ENCODE data around the gene TOR2A. TPM values are rescaled to one million over a fixed set of nuclear protein-coding genes. Genes with fewer than 3 reads are reported as not detected.

TOR2A gene
- total and polyA plus RNA-seq, 9 donors: 2.8 to 12.6 (median 9.9) TPM

DNA sequence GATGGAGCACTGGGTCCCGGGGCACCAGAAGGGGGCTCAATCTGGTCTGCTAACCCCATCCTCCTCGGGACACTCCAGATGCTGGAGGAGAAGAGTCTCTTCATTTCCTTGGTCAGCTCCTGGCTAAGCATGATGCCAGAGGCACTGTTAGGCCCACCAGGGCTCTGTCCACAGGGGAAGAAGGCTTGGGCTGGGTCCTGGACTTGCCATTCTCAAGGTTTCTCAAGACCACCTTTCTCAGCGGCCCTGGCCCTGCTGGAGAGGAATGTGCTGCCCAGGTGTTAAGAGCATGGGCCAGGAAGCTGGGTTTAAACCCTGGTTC lies 35.5 kb upstream of the TOR2A start:
- Histone ChIP-seq H3K4me3 (peak overlapping the region; percentile 50), H3K27ac (no peak overlapping the region), H3K4me1 (ENCODE audit: insufficient read depth) (peaks cover 7% of the 10 kb centered on the region), H3K27me3 (no peaks in the 10 kb centered on the region), H3K9me3 (no peaks in the 10 kb centered on the region), H3K36me3 (no peaks in the 10 kb centered on the region)
- WGBS, 3 donors: 47 to 62% (median 50%) methylated on average over 3 of the region's 3 CpGs
- TF ChIP-seq EP300 (IDR thresholded peaks at IDR 0.05): no peak
- no peak for TF ChIP-seq POLR2A (IDR thresholded peaks at IDR 0.05)
- TF ChIP-seq, protein P1, sequence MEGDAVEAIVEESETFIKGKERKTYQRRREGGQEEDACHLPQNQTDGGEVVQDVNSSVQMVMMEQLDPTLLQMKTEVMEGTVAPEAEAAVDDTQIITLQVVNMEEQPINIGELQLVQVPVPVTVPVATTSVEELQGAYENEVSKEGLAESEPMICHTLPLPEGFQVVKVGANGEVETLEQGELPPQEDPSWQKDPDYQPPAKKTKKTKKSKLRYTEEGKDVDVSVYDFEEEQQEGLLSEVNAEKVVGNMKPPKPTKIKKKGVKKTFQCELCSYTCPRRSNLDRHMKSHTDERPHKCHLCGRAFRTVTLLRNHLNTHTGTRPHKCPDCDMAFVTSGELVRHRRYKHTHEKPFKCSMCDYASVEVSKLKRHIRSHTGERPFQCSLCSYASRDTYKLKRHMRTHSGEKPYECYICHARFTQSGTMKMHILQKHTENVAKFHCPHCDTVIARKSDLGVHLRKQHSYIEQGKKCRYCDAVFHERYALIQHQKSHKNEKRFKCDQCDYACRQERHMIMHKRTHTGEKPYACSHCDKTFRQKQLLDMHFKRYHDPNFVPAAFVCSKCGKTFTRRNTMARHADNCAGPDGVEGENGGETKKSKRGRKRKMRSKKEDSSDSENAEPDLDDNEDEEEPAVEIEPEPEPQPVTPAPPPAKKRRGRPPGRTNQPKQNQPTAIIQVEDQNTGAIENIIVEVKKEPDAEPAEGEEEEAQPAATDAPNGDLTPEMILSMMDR (IDR thresholded peaks at IDR 0.05): no peak
- peak in 1 of 5 donors; percentile 42 for DNase-seq
- intact Hi-C loops (cut with DNase I): no loop called here

DNA sequence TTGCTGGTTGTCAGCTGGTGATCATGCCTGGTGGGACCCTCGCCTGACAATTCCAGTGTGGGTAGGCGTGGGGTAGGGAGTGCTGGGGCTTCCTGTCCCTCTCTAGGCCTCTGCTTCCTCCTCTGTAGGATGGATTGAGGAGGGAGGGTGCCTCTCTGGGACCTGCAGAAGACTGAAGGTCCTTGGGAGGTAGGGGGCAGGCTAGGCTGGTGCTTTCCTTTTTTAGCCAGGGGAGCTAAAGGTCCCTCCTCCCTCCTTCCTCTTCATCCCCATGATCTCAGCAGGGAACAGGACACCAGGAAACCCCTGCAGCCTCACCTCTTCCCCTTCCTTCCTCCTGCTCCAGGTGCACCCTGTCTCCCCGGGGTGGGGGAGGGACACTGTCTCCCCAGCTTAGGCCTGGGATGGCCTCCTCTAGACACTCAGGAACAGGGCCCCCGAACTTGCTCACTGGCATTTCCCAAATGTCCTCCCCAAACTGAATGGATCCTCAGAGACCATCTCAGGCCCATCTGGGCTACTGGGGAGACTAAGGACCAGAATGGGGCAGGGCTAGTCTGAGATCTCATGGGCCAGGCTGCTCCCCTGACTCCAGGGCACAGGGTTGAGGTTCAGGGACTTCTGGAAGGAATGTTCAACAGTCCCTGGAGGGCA lies 35.0 kb upstream of the TOR2A start:
- Histone ChIP-seq H3K27me3 (no peaks in the 10 kb centered on the region), H3K4me1 (ENCODE audit: insufficient read depth) (peaks cover 7% of the 10 kb centered on the region), H3K36me3 (no peaks in the 10 kb centered on the region), H3K27ac (no peak overlapping the region), H3K4me3 (no peak overlapping the region), H3K9me3 (no peaks in the 10 kb centered on the region)
- peak in 1 of 5 donors; percentile 38 for DNase-seq
- TF ChIP-seq EP300 (IDR thresholded peaks at IDR 0.05): no peak
- TF ChIP-seq, protein P1 (IDR thresholded peaks at IDR 0.05): no peak
- TF ChIP-seq POLR2A (IDR thresholded peaks at IDR 0.05): no peak
- intact Hi-C loops (cut with DNase I): no loop called here
- 58 to 69% (median 65%) methylated on average over 4 of the region's 4 CpGs for WGBS, 3 donors

DNA sequence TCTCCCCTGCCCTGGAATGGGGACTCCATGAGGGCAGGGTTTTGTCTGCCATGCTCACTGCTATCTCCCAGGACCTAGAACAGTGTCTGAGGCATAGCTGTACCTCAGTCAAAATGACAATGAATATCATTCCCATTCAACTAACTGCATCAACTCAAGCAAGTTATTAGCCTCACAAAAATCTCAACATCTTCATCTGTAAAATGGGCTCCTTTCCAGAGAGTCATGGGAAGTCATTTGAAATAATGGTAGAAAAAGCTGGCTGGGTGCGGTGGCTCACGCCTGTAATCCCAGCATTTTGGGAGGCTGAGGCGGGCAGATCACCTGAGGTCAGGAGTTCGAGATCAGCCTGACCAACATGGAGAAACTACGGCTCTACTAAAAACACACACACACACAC lies 34.0 kb upstream of the TOR2A start:
- Histone ChIP-seq H3K4me1 (ENCODE audit: insufficient read depth) (peaks cover 7% of the 10 kb centered on the region), H3K27me3 (no peaks in the 10 kb centered on the region), H3K27ac (no peak overlapping the region), H3K4me3 (no peak overlapping the region), H3K9me3 (no peaks in the 10 kb centered on the region), H3K36me3 (no peaks in the 10 kb centered on the region)
- WGBS, 3 donors: 83 to 91% (median 90%) methylated on average over 5 of the region's 5 CpGs
- intact Hi-C loops (cut with DNase I): no loop called here
- no peak for DNase-seq
- TF ChIP-seq, protein P1 (IDR thresholded peaks at IDR 0.05): no peak
- TF ChIP-seq POLR2A (IDR thresholded peaks at IDR 0.05) (no peak), EP300 (IDR thresholded peaks at IDR 0.05) (no peak)

DNA sequence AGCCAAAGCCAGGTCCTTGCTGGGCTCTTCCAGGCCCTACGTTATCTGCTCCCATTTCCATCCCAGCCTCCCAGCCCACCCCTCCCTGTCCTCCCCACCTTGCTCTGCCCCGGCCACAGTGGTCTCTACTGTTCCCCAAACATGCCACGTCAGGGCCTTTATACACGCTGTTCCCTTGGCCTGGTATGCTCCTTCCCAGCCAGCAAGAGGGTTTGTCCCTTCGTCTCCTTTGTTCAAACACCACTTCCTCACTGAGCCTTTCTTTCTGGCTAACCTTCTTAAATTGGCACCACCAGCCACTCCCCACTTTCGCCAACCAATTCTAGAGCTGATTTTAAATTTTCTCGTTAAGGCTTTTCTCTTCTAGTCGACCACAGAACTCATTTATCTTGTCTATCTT lies 33.6 kb upstream of the TOR2A start:
- no peak overlapping the region for H3K4me3 ChIP-seq
- no peaks in the 10 kb centered on the region for H3K36me3 ChIP-seq
- H3K4me1 ChIP-seq (ENCODE audit: insufficient read depth): peaks cover 7% of the 10 kb centered on the region
- no peak overlapping the region for H3K27ac ChIP-seq
- TF ChIP-seq EP300 (IDR thresholded peaks at IDR 0.05): no peak
- TF ChIP-seq POLR2A (IDR thresholded peaks at IDR 0.05): no peak
- TF ChIP-seq, protein P1 (IDR thresholded peaks at IDR 0.05): no peak
- H3K9me3 ChIP-seq: no peaks in the 10 kb centered on the region
- WGBS, 3 donors: 76 to 80% (median 78%) methylated on average over 8 of the region's 8 CpGs
- no peak for DNase-seq
- no peaks in the 10 kb centered on the region for H3K27me3 ChIP-seq
- intact Hi-C loops (cut with DNase I): no loop called here

Data from ovary (tissue), 9 donors.